ENCODE data around the gene BUD13. TPM values are rescaled to one million over a fixed set of nuclear protein-coding genes. Genes with fewer than 3 reads are reported as not detected.

Gene BUD13
- total RNA-seq, 1 donor from 2014 or later, result 21.4 TPM

GRCh38 chr11:116732271-116733042 is 40.3 kb downstream of the BUD13 start:
- Mint-ChIP-seq H3K27me3 (ENCODE audit: low read depth) (peaks cover 34% of the 10 kb centered on the region), H3K27ac (no peak overlapping the region), H3K4me3 (peak overlapping the region; percentile 52), H3K4me1 (peaks cover 3% of the 10 kb centered on the region), H3K9me3 (no peaks in the 10 kb centered on the region), H3K36me3 (no peaks in the 10 kb centered on the region)
- peak; percentile 41 to 59 for DNase-seq (ENCODE audit: low spot score in 2 of 2, unreplicated experiment in 2 of 2)
- TF ChIP-seq CTCF (IDR thresholded peaks at IDR 0.05; ENCODE audit: unreplicated experiment), result peak; percentile 83

- Mint-ChIP-seq H3K4me3 (no peak overlapping the region), H3K27me3 (ENCODE audit: low read depth) (peaks cover 38% of the 10 kb centered on the region), H3K9me3 (no peaks in the 10 kb centered on the region), H3K27ac (no peak overlapping the region), H3K36me3 (no peaks in the 10 kb centered on the region), H3K4me1 (peaks cover 3% of the 10 kb centered on the region)
- TF ChIP-seq CTCF (IDR thresholded peaks at IDR 0.05; ENCODE audit: unreplicated experiment), result no peak
- DNase-seq (ENCODE audit: low spot score in 2 of 2, unreplicated experiment in 2 of 2), result no peak
Measured at GRCh38 chr11:116731821-116732220, 41.0 kb downstream of the BUD13 start.

GRCh38 chr11:116731097-116731761 is 41.6 kb downstream of the BUD13 start:
- no peak overlapping the region for H3K27ac Mint-ChIP-seq
- no peak for DNase-seq (ENCODE audit: low spot score in 2 of 2, unreplicated experiment in 2 of 2)
- peaks cover 3% of the 10 kb centered on the region for H3K4me1 Mint-ChIP-seq
- peaks cover 44% of the 10 kb centered on the region for H3K27me3 Mint-ChIP-seq (ENCODE audit: low read depth)
- H3K9me3 Mint-ChIP-seq, result no peaks in the 10 kb centered on the region
- no peak for TF ChIP-seq CTCF (IDR thresholded peaks at IDR 0.05; ENCODE audit: unreplicated experiment)
- no peak overlapping the region for H3K4me3 Mint-ChIP-seq
- no peaks in the 10 kb centered on the region for H3K36me3 Mint-ChIP-seq

- Mint-ChIP-seq H3K4me3 (no peak overlapping the region), H3K27ac (no peak overlapping the region), H3K9me3 (no peaks in the 10 kb centered on the region), H3K27me3 (ENCODE audit: low read depth) (peaks cover 47% of the 10 kb centered on the region), H3K36me3 (no peaks in the 10 kb centered on the region), H3K4me1 (peaks cover 3% of the 10 kb centered on the region)
- TF ChIP-seq CTCF (IDR thresholded peaks at IDR 0.05; ENCODE audit: unreplicated experiment), result no peak
- DNase-seq (ENCODE audit: low spot score in 2 of 2, unreplicated experiment in 2 of 2), result no peak
Measured at GRCh38 chr11:116730601-116731000, 42.2 kb downstream of the BUD13 start.

GRCh38 chr11:116730241-116730561 is 42.6 kb downstream of the BUD13 start:
- no peak overlapping the region for H3K27ac Mint-ChIP-seq
- H3K27me3 Mint-ChIP-seq (ENCODE audit: low read depth), result peaks cover 47% of the 10 kb centered on the region
- H3K36me3 Mint-ChIP-seq, result no peaks in the 10 kb centered on the region
- H3K4me1 Mint-ChIP-seq, result peaks cover 3% of the 10 kb centered on the region
- no peak for DNase-seq (ENCODE audit: low spot score in 2 of 2, unreplicated experiment in 2 of 2)
- no peak overlapping the region for H3K4me3 Mint-ChIP-seq
- TF ChIP-seq CTCF (IDR thresholded peaks at IDR 0.05; ENCODE audit: unreplicated experiment), result no peak
- no peaks in the 10 kb centered on the region for H3K9me3 Mint-ChIP-seq
